WTC11 (cell line): ENCODE data around the gene JMJD6.

Experiments used
- JUN ChIP-seq: sonication (generic); formaldehyde crosslinking; IDR thresholded peaks from 2 replicates; pipeline ENCODE4 v1.8.0; 2023; ENCODE audit warnings: mild to moderate bottlenecking, missing genetic modification reagents
- NR2C2 ChIP-seq: sonication (generic); formaldehyde crosslinking; IDR thresholded peaks from 2 replicates; pipeline ENCODE4 v1.8.0; 2022; ENCODE audit warnings: mild to moderate bottlenecking, missing genetic modification reagents
- TP53 ChIP-seq: sonication (generic); formaldehyde crosslinking; IDR thresholded peaks from 2 replicates; pipeline ENCODE4 v1.8.1; 2023; ENCODE audit warnings: mild to moderate bottlenecking, missing genetic modification reagents
- TF ChIP-seq, protein P1 (sequence below): sonication (generic); formaldehyde crosslinking; conservative IDR thresholded peaks from 2 replicates; pipeline ENCODE4 v1.8.1; 2022; ENCODE audit warnings: mild to moderate bottlenecking, missing genetic modification reagents
- TF ChIP-seq, protein P2 (sequence below): fragments of 200-600 bp; IDR thresholded peaks from 2 replicates; pipeline ENCODE4 v1.8.0; 2022; ENCODE audit warnings: antibody characterized with exemption
- TF ChIP-seq, protein P3 (sequence below): sonication (generic); formaldehyde crosslinking; IDR thresholded peaks from 2 replicates; pipeline ENCODE4 v1.8.0; 2022; ENCODE audit warnings: mild to moderate bottlenecking, missing genetic modification reagents
- TF ChIP-seq, protein P4 (sequence below): fragments of 250-450 bp; sonication (Bioruptor Pico); IDR thresholded peaks from 2 replicates; pipeline ENCODE4 v2.1.2; 2022; ENCODE audit warnings: mild to moderate bottlenecking, moderate library complexity
- TF ChIP-seq, protein P5 (sequence below): sonication (generic); formaldehyde crosslinking; IDR thresholded peaks from 2 replicates; pipeline ENCODE4 v1.8.0; 2022; ENCODE audit warnings: mild to moderate bottlenecking, missing genetic modification reagents
- TF ChIP-seq, protein P6 (sequence below): sonication (generic); formaldehyde crosslinking; IDR thresholded peaks from 2 replicates; pipeline ENCODE4 v1.8.1; 2023; ENCODE audit warnings: mild to moderate bottlenecking, moderate library complexity, missing genetic modification reagents
- TF ChIP-seq, protein P7 (sequence below): sonication (generic); formaldehyde crosslinking; IDR thresholded peaks from 2 replicates; pipeline ENCODE4 v1.8.1; 2022; ENCODE audit warnings: low read depth, missing genetic modification reagents, borderline replicate concordance
- TF ChIP-seq, protein P8 (sequence below): sonication (generic); formaldehyde crosslinking; conservative IDR thresholded peaks from 2 replicates; pipeline ENCODE4 v1.8.1; 2023; ENCODE audit warnings: mild to moderate bottlenecking, low read depth, missing genetic modification reagents, moderate library complexity
- TF ChIP-seq, protein P9 (sequence below): sonication (generic); formaldehyde crosslinking; IDR thresholded peaks from 2 replicates; pipeline ENCODE4 v1.8.1; 2023; ENCODE audit warnings: mild to moderate bottlenecking, missing genetic modification reagents, moderate library complexity

DNA sequence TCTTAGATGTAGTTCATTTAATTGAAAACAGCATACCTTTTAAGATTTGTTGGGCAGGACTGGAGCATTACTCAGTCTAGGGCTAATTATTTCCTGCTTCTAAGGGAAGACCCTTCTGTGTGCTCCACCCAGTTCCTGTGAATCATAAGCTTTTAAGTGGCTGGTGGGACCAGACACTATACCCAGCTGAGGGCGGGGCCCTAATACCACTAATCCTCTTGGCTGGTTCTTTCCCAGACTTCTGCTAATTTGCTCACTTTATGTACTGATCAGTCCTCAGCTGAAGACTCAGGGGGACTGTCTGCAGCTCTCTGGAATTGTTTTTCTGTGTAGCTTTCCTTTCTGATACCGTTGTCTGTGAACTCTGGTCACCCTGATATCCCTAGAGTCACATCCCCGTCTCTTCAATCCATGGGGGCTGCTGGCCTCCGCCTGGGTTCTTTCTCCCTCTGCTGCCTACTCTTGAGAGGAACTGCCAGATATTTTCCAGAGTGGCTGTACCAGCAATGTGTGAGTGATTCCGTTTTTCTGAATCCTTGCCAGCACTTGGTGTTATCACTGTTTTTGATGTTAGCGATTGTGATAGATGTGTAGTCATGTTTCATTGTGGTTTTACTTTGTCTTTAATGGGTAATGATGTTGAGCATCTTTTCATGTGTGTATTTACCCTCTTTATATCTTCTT lies 46.6 kb upstream of the JMJD6 start:
- TF ChIP-seq, protein P1, sequence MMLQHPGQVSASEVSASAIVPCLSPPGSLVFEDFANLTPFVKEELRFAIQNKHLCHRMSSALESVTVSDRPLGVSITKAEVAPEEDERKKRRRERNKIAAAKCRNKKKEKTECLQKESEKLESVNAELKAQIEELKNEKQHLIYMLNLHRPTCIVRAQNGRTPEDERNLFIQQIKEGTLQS (CRISPR knock-in tag) = no peak
- TF ChIP-seq, protein P2, sequence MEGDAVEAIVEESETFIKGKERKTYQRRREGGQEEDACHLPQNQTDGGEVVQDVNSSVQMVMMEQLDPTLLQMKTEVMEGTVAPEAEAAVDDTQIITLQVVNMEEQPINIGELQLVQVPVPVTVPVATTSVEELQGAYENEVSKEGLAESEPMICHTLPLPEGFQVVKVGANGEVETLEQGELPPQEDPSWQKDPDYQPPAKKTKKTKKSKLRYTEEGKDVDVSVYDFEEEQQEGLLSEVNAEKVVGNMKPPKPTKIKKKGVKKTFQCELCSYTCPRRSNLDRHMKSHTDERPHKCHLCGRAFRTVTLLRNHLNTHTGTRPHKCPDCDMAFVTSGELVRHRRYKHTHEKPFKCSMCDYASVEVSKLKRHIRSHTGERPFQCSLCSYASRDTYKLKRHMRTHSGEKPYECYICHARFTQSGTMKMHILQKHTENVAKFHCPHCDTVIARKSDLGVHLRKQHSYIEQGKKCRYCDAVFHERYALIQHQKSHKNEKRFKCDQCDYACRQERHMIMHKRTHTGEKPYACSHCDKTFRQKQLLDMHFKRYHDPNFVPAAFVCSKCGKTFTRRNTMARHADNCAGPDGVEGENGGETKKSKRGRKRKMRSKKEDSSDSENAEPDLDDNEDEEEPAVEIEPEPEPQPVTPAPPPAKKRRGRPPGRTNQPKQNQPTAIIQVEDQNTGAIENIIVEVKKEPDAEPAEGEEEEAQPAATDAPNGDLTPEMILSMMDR = no peak
- TF ChIP-seq, protein P3, sequence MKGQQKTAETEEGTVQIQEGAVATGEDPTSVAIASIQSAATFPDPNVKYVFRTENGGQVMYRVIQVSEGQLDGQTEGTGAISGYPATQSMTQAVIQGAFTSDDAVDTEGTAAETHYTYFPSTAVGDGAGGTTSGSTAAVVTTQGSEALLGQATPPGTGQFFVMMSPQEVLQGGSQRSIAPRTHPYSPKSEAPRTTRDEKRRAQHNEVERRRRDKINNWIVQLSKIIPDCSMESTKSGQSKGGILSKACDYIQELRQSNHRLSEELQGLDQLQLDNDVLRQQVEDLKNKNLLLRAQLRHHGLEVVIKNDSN = no peak
- TF ChIP-seq, protein P4, sequence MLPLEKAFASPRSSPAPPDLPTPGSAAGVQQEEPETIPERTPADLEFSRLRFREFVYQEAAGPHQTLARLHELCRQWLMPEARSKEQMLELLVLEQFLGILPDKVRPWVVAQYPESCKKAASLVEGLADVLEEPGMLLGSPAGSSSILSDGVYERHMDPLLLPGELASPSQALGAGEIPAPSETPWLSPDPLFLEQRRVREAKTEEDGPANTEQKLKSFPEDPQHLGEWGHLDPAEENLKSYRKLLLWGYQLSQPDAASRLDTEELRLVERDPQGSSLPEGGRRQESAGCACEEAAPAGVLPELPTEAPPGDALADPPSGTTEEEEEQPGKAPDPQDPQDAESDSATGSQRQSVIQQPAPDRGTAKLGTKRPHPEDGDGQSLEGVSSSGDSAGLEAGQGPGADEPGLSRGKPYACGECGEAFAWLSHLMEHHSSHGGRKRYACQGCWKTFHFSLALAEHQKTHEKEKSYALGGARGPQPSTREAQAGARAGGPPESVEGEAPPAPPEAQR = no peak
- TF ChIP-seq TP53 (CRISPR knock-in tag) = no peak
- TF ChIP-seq, protein P5, sequence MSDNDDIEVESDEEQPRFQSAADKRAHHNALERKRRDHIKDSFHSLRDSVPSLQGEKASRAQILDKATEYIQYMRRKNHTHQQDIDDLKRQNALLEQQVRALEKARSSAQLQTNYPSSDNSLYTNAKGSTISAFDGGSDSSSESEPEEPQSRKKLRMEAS (CRISPR knock-in tag) = no peak
- TF ChIP-seq, protein P6, sequence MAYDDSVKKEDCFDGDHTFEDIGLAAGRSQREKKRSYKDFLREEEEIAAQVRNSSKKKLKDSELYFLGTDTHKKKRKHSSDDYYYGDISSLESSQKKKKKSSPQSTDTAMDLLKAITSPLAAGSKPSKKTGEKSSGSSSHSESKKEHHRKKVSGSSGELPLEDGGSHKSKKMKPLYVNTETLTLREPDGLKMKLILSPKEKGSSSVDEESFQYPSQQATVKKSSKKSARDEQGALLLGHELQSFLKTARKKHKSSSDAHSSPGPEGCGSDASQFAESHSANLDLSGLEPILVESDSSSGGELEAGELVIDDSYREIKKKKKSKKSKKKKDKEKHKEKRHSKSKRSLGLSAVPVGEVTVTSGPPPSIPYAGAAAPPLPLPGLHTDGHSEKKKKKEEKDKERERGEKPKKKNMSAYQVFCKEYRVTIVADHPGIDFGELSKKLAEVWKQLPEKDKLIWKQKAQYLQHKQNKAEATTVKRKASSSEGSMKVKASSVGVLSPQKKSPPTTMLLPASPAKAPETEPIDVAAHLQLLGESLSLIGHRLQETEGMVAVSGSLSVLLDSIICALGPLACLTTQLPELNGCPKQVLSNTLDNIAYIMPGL = no peak
- TF ChIP-seq, protein P7, sequence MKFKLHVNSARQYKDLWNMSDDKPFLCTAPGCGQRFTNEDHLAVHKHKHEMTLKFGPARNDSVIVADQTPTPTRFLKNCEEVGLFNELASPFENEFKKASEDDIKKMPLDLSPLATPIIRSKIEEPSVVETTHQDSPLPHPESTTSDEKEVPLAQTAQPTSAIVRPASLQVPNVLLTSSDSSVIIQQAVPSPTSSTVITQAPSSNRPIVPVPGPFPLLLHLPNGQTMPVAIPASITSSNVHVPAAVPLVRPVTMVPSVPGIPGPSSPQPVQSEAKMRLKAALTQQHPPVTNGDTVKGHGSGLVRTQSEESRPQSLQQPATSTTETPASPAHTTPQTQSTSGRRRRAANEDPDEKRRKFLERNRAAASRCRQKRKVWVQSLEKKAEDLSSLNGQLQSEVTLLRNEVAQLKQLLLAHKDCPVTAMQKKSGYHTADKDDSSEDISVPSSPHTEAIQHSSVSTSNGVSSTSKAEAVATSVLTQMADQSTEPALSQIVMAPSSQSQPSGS (CRISPR knock-in tag) = no peak
- TF ChIP-seq NR2C2 (CRISPR knock-in tag) = no peak
- TF ChIP-seq JUN (CRISPR knock-in tag) = no peak
- TF ChIP-seq, protein P8, sequence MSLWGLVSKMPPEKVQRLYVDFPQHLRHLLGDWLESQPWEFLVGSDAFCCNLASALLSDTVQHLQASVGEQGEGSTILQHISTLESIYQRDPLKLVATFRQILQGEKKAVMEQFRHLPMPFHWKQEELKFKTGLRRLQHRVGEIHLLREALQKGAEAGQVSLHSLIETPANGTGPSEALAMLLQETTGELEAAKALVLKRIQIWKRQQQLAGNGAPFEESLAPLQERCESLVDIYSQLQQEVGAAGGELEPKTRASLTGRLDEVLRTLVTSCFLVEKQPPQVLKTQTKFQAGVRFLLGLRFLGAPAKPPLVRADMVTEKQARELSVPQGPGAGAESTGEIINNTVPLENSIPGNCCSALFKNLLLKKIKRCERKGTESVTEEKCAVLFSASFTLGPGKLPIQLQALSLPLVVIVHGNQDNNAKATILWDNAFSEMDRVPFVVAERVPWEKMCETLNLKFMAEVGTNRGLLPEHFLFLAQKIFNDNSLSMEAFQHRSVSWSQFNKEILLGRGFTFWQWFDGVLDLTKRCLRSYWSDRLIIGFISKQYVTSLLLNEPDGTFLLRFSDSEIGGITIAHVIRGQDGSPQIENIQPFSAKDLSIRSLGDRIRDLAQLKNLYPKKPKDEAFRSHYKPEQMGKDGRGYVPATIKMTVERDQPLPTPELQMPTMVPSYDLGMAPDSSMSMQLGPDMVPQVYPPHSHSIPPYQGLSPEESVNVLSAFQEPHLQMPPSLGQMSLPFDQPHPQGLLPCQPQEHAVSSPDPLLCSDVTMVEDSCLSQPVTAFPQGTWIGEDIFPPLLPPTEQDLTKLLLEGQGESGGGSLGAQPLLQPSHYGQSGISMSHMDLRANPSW (CRISPR knock-in tag) = no peak
- TF ChIP-seq, protein P9, sequence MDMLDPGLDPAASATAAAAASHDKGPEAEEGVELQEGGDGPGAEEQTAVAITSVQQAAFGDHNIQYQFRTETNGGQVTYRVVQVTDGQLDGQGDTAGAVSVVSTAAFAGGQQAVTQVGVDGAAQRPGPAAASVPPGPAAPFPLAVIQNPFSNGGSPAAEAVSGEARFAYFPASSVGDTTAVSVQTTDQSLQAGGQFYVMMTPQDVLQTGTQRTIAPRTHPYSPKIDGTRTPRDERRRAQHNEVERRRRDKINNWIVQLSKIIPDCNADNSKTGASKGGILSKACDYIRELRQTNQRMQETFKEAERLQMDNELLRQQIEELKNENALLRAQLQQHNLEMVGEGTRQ (CRISPR knock-in tag) = no peak
